ENCODE data around the gene ANKFN1.
"Not testable (repeated sequence)": the region's sequence is repeated elsewhere in the genome, so short reads cannot be mapped to it uniquely, and the experiment has no call there.

ANKFN1 gene

DNA sequence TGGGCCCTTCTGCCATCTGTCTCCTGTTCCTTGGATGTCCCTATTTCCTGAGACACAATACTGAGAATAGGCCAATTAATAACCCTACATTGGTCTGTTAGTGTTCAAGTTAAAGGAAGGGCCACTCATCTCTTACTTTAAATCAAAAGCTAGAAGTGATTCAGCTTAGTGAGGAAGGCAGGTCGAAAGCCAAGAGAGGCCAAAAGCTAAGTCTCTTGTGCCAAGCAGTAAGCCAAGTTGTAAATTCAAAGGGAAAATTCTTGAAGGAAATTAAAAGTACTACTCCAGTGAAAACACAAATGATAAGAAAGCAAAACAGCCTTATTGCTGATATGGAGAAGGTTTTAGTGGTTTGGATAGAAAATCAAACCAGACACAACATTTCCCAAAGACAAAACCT, 28.8 kb downstream of the ANKFN1 start:
- no peak for DNase-seq

DNA sequence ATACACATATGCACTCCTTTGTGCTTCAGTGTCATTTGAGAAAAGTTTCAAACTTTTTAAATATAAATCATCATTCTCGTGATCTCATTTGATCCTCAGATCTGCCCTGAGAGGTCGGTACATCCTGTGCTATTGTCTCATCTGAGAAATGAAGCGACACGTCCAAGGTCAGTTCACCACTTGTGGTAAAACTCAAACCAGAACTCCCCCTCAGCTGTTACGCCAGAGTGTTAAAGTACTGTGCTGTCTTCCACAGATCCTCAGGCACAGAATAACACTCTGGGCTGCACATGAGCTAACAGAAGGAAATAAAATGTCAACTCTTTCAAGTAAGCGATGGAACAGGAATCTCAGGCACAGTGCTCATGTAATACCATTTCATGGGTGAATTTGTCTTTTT, 31.4 kb downstream of the ANKFN1 start:
- no peak for DNase-seq

- DNase-seq: no peak
Observed at GRCh38 chr17:56185491-56186221, 32.4 kb downstream of the ANKFN1 start.

DNA sequence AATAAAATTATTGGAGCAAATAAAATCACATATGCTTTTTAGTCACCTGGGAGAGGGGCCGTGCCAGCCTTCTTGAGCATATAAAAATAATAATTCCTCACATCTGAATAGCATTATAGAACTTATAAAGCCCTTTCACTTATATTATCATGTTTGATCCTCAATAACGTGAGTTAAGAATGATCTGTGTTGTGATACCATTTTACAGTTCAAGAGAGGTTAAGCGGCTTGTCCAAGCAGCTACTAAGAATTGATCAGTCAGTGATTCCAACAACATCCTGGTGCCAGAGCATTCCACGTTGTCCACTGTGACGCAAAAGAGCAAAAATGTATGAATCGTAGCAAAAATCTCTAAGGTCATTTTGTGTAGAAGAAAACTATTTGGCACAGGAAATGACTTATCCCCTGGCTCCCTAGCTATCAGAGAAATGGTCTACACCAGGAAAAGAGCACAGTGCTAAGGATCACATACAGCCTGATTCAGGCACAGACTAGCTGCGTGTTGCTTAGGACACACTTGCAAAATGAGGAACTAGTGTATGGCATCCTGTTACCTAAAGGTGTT, 33.0 kb downstream of the ANKFN1 start:
- no peak for DNase-seq

DNA sequence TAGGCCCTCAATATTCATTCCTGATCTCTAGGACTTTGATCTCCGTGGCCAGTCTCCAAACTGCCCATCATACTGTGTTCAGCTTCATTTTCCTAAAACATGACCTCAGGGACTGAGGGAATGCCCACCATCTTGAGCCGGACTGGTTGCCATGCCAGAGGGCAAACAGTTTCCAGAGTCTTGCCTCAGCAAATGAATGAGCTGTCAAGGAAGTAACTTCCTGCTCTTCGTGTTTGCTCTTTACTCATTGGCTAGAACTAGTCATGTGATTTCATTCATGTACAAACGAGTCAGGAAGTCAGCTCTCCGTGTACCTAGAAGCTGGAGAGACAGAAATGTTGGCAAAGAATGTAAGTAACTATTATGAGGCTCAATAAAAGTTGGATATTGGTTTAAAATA, 50.2 kb downstream of the ANKFN1 start:
- DNase-seq: no peak

DNA sequence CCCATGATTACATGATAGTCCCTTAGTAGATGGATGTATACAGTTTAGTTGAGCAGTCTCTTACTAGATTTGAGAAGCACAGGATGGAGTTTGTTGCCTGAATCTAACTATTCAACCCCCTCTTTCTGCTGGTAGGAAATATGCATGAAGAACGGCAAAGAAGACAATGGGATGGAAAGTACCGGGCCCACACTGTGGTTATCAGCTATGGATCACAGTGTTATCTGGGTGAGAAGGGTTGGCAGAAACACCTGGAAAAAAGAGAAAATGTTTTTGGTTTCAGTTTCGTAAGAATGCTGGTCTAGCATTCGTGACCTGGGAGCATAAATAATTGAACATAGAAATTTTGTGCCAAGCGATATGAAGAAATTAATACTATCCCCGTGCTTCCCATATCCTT, 53.1 kb downstream of the ANKFN1 start:
- no peak for DNase-seq

DNA sequence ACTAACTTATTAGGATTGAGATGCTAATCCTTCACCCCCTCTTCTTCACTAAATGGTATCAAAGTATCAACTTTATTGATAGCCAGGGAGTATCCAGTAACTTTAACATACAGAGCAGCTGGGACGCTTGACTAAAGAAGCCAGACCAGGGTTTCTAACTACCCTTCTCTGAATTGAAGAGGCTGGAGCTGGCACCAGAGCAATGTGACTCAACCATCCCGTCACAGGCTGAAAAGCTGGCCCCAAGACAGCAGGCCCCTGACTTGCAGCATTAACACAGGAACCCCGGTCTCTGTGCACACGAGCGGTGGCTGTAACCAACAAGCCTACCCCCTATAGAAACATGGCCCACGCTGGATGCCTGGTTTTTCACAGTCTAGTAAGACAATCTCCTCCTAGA, 59.8 kb downstream of the ANKFN1 start:
- DNase-seq: no peak

- no peak for DNase-seq
Observed at GRCh38 chr17:56217921-56218320, 64.6 kb downstream of the ANKFN1 start.

DNA sequence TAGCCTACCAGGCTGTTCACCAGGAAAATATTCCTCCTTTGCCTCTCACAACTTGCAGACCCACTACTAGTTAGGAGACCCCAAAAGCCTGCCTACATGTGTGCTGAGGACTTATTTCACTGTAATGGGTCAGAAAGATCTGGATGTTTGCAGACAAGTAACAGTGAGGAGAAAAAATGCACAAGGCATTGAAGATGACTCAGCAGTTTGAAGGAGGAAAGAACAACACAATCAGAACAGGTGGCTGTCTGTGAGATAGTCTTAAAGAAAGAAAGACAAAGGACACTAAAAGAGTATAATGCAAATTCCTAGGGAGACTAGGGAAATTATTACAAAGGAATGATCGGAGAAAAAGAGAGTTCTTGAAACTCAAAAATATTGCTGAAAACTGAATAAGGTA, 69.0 kb downstream of the ANKFN1 start:
- DNase-seq: no peak

- no peak for DNase-seq
Observed at GRCh38 chr17:56230660-56231059, 77.4 kb downstream of the ANKFN1 start.

DNA sequence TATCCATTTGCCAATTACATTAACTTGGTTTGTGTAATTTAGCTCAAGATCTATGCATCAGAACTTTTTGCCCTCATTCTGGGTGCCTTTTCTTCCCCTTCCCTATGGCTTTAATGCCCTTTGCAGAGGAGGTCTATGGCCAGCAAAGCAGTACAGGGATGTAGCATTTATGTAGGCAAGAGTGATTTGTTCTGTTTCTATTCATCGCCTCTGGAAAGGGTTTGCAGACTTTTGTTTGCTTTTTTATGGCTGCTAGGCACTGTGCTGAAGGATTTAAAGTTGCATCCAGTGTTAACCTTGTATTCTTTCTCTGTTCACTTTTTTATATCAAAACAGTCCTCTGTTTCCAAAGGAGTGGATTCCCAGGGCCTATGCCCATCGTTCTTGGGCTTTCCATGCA, 78.0 kb downstream of the ANKFN1 start:
- DNase-seq: no peak

GRCh38 chr17:56231693-56232092, 78.4 kb downstream of the ANKFN1 start:
- DNase-seq: no peak

- no peak for DNase-seq
Observed at GRCh38 chr17:56244268-56244890, 91.1 kb downstream of the ANKFN1 start.

- DNase-seq: no peak
Observed at GRCh38 chr17:56247816-56248215, 94.5 kb downstream of the ANKFN1 start.

DNA sequence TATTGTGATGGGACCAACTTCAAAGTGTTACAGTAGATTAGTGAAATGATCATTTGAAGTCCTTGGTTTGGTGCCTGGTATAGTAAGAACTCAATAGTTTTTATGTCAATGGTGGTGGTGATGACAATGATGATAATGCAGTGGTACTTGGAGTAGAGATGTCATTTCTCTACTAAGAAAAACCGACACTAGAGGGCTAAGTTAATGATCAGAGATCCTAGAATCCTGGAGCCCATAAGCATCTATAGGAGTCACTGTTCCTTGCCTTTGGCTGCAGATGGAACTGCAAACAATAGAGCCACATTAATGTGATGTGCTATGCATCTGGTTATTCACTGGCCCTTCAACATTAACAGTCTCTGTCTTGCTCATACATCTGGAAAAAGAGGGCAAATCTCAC, 103.8 kb downstream of the ANKFN1 start:
- no peak for DNase-seq

GRCh38 chr17:56260376-56261002, 107.2 kb downstream of the ANKFN1 start:
- DNase-seq: no peak

GRCh38 chr17:56262803-56263202, 109.5 kb downstream of the ANKFN1 start:
- peak; percentile 45 for DNase-seq

DNA sequence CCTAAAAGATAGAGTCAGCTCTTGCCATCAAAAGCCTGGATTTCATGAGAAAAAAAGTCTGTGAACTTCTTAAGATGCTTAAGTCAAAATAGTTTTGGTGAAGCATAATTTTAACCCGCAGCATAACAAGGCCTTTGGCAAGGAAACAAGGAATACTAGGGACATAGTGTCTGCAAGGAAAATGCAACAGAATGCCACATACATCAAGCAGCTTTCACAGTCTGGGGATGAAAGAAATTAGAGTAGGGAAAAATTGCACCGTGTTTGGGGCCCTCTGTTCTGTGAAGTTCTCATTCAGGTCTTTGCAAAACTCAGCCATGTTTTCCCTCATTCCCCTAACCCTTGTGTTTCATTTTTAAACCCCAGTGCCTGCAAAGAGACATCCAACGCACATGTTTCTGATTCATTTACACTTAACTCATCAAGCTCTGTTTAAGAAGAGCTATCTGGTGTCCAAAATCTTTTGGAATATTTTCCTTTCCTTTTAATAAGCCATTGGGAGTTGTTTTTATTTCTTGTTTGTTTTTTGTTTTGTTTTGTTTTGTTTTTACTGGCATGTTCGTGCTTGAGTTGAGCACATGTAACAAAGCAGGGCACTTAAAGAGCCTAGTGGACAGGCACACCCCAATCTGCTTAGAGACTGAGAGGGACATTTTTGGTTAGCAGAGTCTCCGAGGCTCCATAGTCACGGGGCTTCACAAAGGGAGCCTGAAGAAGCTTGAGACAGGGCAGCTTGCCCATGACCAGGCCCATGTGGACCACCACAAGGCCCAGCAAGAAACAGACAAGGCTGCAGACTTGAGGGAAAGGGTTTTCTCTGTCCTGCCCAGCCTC, 116.5 kb downstream of the ANKFN1 start:
- no peak for DNase-seq

DNA sequence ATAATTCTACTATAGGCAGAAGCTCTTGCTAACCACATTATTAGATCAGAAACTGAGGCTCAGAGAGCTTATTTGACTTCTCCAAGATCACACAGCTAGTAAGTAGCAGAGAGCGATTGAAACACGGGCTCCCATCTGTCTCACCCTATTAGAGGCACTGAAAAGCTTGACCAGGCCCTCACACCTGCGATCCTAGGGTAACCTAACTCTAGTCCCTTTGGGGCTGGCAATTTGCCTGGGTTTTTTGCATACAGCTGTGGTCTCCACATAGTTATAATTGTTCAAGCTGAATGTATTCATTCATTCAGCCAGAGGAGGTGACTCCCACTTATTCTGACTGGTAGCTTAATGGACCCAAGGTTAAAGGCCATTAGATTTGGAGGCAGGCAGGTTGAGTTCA, 121.2 kb downstream of the ANKFN1 start:
- no peak for DNase-seq

- DNase-seq: no peak
Observed at GRCh38 chr17:56284482-56284881, 131.2 kb downstream of the ANKFN1 start.

GRCh38 chr17:56288786-56289185, 135.5 kb downstream of the ANKFN1 start:
- not testable (repeated sequence) for DNase-seq

- no peak for DNase-seq
Observed at GRCh38 chr17:56289321-56289720, 136.0 kb downstream of the ANKFN1 start.
